HPDE6-E6E7 (cell line): ENCODE data around the gene CDC7.
"Not testable (repeated sequence)": the region's sequence is repeated elsewhere in the genome, so short reads cannot be mapped to it uniquely, and the experiment has no call there.

ENCODE experiments used
- DNase-seq: peaks from one replicate; pipeline ENCODE4 v3.0.0; 2011; ENCODE audit warnings: missing footprints; ENCODE audit errors: extremely low spot score

Gene CDC7

GRCh38 chr1:91510754-91511153 lies 10.1 kb downstream of the CDC7 start:
- DNase-seq: no peak

DNA sequence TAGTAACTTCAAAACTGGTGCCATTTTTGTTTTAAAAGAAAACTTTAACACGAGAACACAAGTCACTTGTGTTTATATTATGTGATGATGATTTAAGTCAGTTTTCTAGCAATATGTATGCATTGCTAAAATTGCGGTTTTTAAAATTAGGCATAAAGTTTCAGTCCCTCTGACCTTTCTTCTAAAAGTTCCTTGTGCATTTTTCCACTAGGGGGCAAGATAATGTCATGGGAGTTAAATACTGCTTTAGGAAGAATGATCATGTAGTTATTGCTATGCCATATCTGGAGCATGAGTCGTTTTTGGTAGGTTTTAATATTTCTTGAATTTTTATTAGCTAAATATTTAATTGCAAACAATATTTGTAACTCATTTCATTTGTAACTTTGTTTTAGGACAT lies 10.7 kb downstream of the CDC7 start:
- DNase-seq: no peak

DNA sequence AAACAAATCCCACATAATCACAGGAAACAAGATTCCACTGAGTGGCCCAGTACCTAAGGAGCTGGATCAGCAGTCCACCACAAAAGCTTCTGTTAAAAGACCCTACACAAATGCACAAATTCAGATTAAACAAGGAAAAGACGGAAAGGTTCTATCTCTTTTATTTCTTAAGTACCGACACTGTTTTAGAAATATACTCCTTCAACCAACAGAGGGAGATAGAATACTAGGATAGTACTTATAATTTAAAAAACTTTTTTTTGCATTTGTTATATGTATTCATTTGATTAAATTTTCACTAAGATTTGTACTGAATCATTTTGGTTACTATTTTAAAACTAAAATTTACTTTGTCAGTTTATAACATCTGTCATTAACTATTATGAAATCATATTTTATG lies 12.5 kb downstream of the CDC7 start:
- no peak for DNase-seq

GRCh38 chr1:91513706-91514105 lies 13.1 kb downstream of the CDC7 start:
- DNase-seq: no peak

DNA sequence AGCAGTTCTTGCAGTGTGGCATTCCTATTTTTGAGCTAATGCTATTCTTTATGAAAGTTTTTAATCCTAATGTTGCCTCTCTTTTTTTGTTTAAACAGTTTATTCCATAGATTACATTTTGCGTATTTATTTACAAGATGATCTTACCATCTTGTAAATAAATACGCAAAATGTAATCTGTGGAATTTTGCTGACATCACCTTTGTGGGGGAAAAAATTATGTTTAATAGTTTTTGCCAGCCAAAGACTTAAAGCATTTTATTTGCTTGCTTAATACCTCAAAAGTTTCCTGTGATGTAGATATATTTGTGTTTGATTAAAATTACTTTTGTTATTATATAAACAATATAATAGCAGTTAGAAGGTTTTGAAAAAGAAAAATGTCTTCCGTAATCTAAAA lies 15.3 kb downstream of the CDC7 start:
- DNase-seq: no peak

DNA sequence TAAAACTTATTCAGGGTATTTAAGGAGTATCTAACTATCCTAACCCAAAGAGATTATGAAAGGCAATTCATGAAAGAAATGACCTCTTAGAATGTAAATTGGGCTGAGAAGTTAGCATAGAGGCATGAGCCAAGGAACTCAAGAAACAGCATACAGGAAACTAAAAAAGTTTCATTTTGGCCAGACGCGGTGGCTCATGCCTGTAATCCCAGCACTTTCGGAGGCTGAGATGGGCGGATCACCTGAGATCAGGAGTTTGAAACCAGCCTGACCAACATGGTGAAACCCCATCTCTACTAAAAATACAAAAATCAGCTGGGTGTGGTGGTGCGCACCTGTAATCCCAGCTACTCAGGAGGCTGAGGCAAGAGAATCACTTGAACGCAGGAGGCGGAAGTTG lies 16.0 kb downstream of the CDC7 start:
- not testable (repeated sequence) for DNase-seq

DNA sequence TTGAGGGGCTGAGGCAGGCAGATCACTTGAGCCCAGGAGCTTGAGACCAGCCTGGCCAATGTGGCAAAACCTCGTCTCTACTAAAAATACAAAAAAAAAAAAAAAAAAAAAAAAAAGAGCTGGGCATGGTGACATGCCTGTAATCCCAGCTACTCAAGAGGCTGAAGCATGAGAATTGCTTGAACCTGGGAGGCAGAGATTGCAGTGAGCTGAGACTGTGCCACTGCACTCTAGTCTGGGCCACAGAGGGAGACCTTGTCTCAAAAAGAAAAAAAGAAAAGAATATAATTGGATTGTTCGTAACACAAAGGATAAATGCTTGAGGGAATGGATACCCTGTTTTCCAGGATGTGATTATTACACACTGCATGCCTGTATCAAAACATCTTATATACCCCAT lies 18.5 kb downstream of the CDC7 start:
- DNase-seq: not testable (repeated sequence)

DNA sequence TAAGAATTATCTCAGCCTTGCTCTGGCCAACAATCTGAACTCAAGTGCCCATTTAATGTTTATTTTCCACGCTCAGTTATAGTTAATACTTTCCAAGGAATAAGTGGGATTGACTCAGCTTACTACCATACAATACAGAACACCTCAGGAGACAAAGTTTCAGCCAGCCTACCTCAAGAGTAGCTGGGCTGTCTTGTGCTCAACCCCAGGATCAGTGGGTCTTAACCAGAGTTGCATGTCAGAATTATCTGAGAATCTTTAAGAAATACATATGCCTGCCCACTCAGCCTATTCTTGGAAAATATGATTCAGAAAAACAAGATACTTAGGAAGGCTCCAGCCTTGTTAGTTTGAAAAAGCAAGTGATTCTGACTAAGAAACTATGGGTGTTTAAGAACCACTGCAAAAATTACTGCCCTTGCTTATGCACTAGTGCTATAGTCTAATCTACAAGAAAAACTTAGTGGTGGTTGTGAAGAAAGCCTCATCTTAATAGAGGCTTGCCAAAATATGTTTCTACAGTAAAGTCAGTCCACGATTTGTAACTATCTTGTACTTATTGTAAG lies 20.4 kb downstream of the CDC7 start:
- no peak for DNase-seq

DNA sequence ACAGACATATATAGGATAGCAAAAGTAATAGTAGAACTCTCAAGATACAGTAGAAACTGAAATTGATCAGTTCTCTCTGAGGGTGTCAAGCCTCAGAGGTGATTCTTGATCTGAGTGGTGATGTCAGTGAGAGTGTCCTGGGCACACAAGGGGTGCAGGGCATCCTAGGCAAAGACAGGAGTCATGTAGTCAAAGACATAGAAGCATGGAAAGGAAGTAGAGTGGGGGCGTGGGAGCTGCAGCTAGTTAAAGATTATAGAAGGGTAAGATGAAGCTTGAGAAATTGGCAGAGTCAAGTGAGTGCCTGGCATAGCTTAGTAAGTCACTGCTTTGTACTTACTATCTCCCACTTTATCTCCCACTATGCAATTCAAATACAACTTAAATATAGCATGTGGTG lies 22.8 kb downstream of the CDC7 start:
- no peak for DNase-seq

- DNase-seq: no peak
Observed at GRCh38 chr1:91526496-91526895, 25.8 kb downstream of the CDC7 start.

DNA sequence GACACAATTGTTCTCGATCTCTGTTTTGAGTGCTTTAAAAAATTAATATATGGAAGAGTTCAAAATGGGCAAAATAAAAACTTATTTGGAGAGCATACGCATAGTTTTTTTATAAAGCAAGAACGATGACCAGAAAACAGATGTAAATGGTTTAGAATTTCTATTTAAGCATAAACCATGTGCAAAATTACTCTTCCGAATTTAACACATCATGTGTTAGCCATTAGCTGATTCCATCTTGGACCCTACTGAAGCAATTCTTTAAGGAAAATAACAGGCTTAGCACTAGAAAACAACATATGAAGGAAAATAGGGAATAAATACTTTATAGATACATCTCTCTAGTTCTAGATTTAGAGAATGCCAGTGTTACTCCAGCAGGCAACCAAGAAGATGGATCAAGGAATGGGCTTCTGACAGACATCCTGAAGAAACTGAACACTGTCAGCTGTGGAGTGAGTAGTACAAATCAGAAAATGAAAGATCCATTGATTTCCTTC lies 26.7 kb downstream of the CDC7 start:
- DNase-seq: no peak

DNA sequence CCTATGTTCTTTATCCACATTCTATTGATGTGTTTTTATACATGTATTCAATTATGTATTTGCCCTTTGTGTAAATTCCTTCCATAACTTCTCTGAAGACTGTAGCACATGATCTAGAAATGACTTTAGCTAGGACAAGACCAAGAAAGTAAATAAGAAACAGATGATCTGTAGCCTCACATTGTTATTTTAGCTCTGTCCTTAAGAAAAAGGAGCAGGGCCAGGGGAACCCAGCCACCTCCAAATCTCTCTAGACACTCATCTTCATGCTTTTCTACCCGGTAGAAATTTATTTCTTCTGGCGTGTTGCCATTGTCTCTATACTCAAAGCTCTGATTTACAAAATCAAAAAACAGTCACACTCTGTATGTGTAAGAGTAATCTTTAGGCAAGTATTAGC lies 27.1 kb downstream of the CDC7 start:
- no peak for DNase-seq

DNA sequence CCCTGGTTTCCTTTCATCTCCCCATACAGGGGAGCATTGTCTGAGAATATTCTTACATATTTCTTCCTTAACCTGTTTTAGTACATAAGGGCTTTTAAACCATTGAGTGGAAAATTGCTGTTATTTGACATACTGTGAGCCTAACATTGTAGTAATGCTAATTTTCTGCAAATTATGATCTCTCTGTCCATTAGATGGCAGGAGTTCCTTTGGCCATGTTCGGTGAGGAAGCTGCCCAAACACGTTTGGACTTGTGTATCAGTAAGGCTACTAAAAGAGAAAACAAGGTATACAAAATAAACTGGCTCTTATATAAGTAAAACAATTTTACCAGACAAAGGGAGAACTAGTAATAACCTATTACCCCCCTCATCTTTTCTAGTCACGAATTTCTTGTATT lies 29.2 kb downstream of the CDC7 start:
- DNase-seq: peak; percentile 37

DNA sequence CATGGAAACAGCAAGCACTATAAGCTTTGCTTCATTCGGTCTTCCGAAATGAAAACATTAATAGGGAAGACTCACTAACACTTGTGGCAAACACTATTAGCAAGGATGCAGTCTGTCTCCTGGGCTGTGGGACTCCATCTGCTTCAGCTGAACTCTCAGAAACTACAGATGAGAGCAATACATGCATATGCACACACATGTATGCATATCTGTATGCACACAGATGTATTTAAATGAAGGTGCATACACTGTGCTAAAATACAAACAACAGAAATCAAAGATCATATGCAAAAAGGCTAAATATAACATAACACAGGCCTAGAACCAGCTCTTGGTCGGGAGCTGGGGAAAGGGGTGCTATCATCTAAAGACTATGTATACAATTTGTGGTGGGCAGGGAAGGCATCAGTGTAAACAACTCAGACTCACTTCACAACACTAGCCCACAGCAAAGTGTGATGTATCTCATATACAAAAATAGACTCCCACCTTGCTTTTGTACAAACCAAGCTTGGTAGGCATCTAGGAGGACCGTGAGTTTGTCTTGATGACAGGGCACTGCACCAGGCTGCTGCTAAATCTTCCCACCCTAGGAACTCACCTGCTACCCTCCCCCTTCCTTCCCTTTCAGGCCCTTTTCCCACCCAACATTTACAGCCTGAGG lies 32.8 kb downstream of the CDC7 start:
- no peak for DNase-seq

GRCh38 chr1:91535441-91535840 lies 34.8 kb downstream of the CDC7 start:
- no peak for DNase-seq

DNA sequence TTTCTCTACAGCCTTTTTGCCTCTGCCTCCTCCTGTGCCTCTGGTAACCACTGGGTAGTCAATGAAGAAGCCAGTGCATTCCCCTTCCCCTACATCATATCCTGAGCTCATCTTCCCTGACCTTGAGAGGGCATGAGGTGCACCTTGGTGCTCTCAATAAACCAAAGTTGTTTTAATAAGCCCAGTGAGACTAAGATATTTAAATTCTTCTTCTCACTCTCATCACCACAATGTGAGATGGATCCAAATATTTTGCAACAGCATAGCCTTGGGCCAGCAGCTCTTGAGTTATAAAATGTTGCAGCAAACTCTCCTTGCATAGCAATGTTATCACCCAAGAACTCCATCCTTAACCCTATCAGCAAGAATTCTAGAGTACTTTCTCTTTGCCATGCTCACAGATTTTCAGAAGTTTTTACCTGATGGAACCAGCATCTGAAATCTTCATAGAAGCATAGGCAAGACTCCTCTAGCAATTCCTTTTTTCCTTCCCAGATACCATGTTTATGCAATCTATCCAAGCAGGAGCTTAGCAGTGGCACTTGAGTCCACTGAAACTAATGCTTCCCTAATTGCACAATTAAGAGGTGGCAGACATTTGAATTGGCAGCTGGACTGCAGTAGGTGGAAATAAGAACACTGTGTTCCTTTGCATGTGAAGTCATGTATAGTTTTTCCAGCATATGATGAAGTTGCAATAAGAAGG lies 36.8 kb downstream of the CDC7 start:
- no peak for DNase-seq

- no peak for DNase-seq
Observed at GRCh38 chr1:91537987-91538304, 37.3 kb downstream of the CDC7 start.

- no peak for DNase-seq
Observed at GRCh38 chr1:91540910-91541309, 40.3 kb downstream of the CDC7 start.

GRCh38 chr1:91541918-91542533 lies 41.4 kb downstream of the CDC7 start:
- no peak for DNase-seq

GRCh38 chr1:91545506-91546300 lies 45.1 kb downstream of the CDC7 start:
- no peak for DNase-seq

DNA sequence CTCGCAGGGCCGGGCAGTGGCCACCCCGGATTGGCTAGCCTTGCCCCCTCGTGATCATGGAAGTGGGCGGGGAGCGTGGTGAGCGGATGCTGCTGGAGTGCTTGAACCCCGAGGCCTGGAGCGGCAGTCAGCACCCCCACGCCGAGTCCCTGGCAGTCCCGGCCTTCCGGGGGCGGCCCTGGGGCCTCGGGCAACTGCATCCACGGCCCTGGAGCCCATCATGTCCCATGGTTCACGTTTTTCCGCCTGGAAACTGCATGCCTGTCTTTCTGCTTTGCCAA lies 45.6 kb downstream of the CDC7 start:
- no peak for DNase-seq

DNA sequence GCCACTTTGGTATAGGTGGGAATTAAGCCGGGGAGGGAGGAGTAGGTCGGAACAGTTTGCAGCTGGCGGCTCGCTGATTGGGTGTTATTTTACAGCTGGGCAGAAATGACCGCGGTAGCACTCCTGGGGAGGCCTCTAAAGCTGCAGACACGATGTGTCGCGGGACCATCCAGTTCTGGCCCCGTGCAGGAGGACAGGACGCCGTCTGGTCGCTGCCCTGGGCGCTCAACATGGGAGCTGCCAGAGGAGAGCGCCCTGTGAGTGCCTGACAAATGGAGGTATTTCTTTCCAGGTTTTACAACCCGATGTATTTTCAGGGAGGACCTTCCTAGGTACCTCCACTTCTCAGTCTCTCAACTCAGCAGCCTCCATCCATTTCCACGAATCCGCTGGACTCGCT lies 46.2 kb downstream of the CDC7 start:
- DNase-seq: no peak
